Activated CD4-positive, alpha-beta memory T cell treated with anti-CD3 and anti-CD28 coated beads for 36 hours (primary cell): ENCODE data around the gene ALDH1A2. TPM values are rescaled to one million over a fixed set of nuclear protein-coding genes. Genes with fewer than 3 reads are reported as not detected.
A peak's percentile ranks its signal among the peaks of the same experiment; 100 is the strongest.

Experiments
- CTCF ChIA-PET: fragments of 350-600 bp; sonication (Branson Sonifier 250); formaldehyde crosslinking; loops from one replicate; lab custom pipeline; 2021; ENCODE audit warnings: antibody characterized with exemption, inconsistent platforms; lab: Charles Lee
- POLR2A ChIA-PET: fragments of 350-600 bp; sonication (Branson Sonifier 250); formaldehyde crosslinking; loops from one replicate; lab custom pipeline; 2021; ENCODE audit warnings: antibody characterized with exemption; lab: Charles Lee
- DNase-seq: peaks from one replicate; pipeline ENCODE4 v3.0.0-alpha.2; 2020
- H3K27ac Mint-ChIP-seq: one replicate; pipeline ENCODE4 v1.8.0; 2021; ENCODE audit warnings: mixed read lengths
- H3K27me3 Mint-ChIP-seq: one replicate; pipeline ENCODE4 v1.8.0; 2021; ENCODE audit warnings: mixed read lengths
- H3K36me3 Mint-ChIP-seq: one replicate; pipeline ENCODE4 v1.8.0; 2021; ENCODE audit warnings: mixed read lengths
- H3K4me1 Mint-ChIP-seq: one replicate; pipeline ENCODE4 v1.8.0; 2021; ENCODE audit warnings: low read depth, mixed read lengths
- H3K4me3 Mint-ChIP-seq: one replicate; pipeline ENCODE4 v1.8.0; 2021; ENCODE audit warnings: mild to moderate bottlenecking, mixed read lengths
- H3K9me3 Mint-ChIP-seq: one replicate; pipeline ENCODE4 v1.8.0; 2021; ENCODE audit warnings: mixed read lengths
- intact Hi-C: fragments of 100-400 bp; cut with micrococcal nuclease; formaldehyde crosslinking; loops from one replicate; pipeline ENCODE4 v1.15.1; 2023
- total RNA-seq, 2 experiments: library from RNA; stranded (reverse); gene quantifications; one replicate each; pipeline ENCODE4 v1.2.3, GENCODE V29; 2021

The ALDH1A2 gene
- total RNA-seq, 2 experiments from 2014 or later = 0.19 to 0.78 TPM

DNA sequence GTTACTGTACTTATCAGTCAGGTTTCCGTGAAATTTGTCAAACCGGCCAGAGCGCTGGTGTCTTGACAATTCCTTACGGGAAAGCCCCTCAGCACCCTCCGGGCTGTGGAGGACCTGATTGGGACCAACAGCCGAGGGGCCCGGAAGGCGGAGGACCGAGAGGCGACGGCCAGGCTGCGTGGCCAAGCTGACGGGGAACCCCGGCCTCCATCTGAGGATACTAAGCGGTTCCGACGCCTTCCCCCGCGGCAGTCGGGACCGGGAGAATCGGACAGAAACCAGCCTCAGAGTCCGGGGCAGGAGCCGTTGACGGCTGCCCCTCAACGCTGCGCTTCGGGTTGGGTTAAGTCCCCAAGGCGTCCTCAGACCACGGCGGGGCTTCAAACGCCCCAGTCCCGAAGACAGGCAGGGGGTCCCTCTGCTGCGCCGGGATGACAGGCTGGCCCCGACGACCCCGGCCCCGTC lies 499 bp downstream of the ALDH1A2 start:
- Mint-ChIP-seq H3K4me1 (peaks cover 9% of the 10 kb centered on the region), H3K36me3 (no peaks in the 10 kb centered on the region), H3K9me3 (no peaks in the 10 kb centered on the region), H3K27ac (no peak overlapping the region), H3K4me3 (peak overlapping the region; percentile 32), H3K27me3 (peaks cover 50% of the 10 kb centered on the region)
- CTCF ChIA-PET = interaction anchor here (1.8 kb wide), 1 partner anchor 17 kb away, joined by 7 read pairs; no protein-coding TSS in a partner anchor
- POLR2A ChIA-PET = no interaction called here
- peak; percentile 15 for DNase-seq
- intact Hi-C loops = loop anchor here (10.0 kb wide), 1 partner anchor 320 kb away; no protein-coding TSS in a partner anchor

DNA sequence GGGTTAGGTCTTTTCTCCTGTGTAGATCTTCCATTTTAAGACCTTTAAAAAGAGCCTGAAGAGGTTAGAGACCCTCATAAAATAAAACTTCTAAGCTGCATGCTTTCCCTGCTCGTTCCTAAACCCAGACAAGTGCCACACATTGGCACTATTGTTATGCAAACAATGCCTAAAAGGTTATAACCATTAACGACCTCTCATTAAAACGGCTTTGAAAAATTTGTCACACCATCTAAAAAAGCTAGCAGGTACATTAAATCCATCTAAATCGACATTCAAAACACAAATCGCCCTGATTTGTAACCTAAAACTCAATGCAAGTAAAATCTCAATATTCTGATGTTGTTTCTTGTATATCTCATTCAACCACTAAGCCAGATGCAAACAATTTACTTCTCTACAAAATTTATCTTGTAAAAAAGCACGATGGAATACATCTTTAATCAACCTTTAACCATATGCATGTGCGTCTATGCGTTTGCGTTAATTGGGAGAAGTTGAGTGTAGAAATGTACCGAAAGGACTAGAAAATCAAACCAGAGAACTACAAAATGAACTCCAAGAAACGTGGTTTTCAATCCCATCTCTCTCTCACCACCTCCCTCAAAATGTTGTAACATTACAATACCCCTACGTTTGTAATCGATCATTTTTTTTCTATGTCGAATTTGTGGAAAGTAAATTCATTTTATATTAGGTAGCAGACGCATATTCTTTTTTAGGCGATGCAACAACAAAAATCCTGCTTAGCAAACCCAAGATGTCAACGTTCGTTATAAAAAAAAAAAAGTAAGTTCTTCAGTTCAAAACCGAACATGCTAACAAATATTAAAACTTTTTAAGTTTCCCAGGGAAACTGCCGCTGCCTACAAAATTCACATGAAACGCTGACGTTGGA lies 1.2 kb downstream of the ALDH1A2 start:
- DNase-seq = no peak
- intact Hi-C loops = loop anchor here (10.0 kb wide), 1 partner anchor 320 kb away; no protein-coding TSS in a partner anchor
- ChIA-PET POLR2A (no interaction called here), CTCF (interaction anchor here (1.3 kb wide), 1 partner anchor 21 kb away, joined by 3 read pairs; no protein-coding TSS in a partner anchor)
- H3K4me3 Mint-ChIP-seq = no peak overlapping the region
- no peaks in the 10 kb centered on the region for H3K9me3 Mint-ChIP-seq
- peaks cover 9% of the 10 kb centered on the region for H3K4me1 Mint-ChIP-seq
- peaks cover 50% of the 10 kb centered on the region for H3K27me3 Mint-ChIP-seq
- no peaks in the 10 kb centered on the region for H3K36me3 Mint-ChIP-seq
- no peak overlapping the region for H3K27ac Mint-ChIP-seq

DNA sequence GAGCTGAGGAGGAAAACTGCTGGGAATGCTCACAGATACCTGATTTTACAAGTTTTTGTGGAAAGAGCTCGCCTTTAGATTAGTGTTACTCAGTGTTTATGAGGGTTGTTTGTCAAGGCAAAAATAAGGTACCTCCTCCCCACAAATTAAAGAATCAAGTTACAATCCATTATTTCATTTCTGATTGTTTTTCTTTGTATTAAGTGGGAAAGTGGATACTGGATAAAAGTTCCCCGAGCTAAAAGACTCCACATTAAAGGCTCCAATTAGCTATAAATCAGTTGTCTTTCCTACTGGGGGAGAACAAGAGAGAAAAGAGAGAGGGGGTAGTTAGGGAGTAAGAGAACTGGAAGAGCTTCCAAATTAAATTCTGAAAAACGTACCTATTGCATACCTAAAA lies 1.9 kb downstream of the ALDH1A2 start:
- no peaks in the 10 kb centered on the region for H3K9me3 Mint-ChIP-seq
- intact Hi-C loops = loop anchor here (10.0 kb wide), 1 partner anchor 319 kb away; no protein-coding TSS in a partner anchor
- H3K27me3 Mint-ChIP-seq = peaks cover 48% of the 10 kb centered on the region

DNA sequence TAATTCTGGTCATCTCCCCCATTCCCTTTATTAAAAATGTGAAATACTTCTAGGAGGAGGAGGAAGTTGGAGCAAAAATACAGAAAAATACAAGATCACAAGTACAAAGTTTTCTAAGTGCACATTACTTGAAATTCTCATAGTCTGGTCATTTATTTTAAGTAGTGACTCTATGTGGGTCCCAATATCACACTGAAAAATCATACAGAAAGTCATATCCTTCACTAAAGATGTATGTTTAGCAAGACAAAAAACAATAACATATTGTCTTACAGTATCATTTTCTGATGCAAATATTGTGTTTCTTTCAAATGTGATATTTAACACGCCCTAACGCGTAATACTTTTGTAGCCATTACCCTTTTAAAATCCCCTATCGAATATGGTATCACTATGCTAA lies 2.5 kb downstream of the ALDH1A2 start:
- CTCF ChIA-PET = interaction anchor here (1.3 kb wide), 1 partner anchor 20 kb away, joined by 3 read pairs; no protein-coding TSS in a partner anchor
- no peak overlapping the region for H3K4me3 Mint-ChIP-seq
- no peak overlapping the region for H3K27ac Mint-ChIP-seq
- intact Hi-C loops = loop anchor here (10.0 kb wide), 1 partner anchor 318 kb away; no protein-coding TSS in a partner anchor
- DNase-seq = no peak
- H3K4me1 Mint-ChIP-seq = peaks cover 9% of the 10 kb centered on the region
- no peaks in the 10 kb centered on the region for H3K9me3 Mint-ChIP-seq
- peaks cover 48% of the 10 kb centered on the region for H3K27me3 Mint-ChIP-seq
- POLR2A ChIA-PET = no interaction called here
- H3K36me3 Mint-ChIP-seq = no peaks in the 10 kb centered on the region

More for the DNA sequence above, 1.9 kb downstream of the ALDH1A2 start:
- CTCF ChIA-PET = interaction anchor here (1.3 kb wide), 1 partner anchor 21 kb away, joined by 3 read pairs; no protein-coding TSS in a partner anchor
- H3K27ac Mint-ChIP-seq = no peak overlapping the region
- DNase-seq = no peak
- H3K36me3 Mint-ChIP-seq = no peaks in the 10 kb centered on the region
- no peak overlapping the region for H3K4me3 Mint-ChIP-seq
- POLR2A ChIA-PET = no interaction called here
- H3K4me1 Mint-ChIP-seq = peaks cover 9% of the 10 kb centered on the region

DNA sequence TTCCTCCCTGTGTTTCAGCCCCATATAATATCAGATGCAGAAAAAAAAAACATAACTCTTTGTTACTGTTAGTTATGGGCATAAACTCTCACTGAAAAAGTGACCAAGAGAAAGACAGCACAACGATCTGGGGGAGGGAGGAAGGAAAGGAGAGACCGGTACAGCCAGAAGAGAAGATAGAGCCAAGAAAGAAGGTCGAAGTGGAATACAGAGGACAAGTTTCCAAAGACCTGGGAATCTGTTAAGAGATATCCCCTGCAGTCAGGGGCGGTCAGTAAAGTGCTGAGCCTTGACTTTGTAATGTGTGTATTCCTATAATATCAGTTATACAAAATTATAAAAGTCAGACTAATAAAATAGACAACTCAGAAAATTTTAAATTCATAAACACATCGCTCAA lies 3.3 kb downstream of the ALDH1A2 start:
- Mint-ChIP-seq H3K27me3 (peaks cover 46% of the 10 kb centered on the region), H3K27ac (no peak overlapping the region), H3K36me3 (no peaks in the 10 kb centered on the region), H3K4me3 (no peak overlapping the region), H3K9me3 (no peaks in the 10 kb centered on the region), H3K4me1 (peaks cover 9% of the 10 kb centered on the region)
- ChIA-PET CTCF (no interaction called here), POLR2A (no interaction called here)
- no peak for DNase-seq
- intact Hi-C loops = loop anchor here (10.0 kb wide), 1 partner anchor 317 kb away; no protein-coding TSS in a partner anchor

DNA sequence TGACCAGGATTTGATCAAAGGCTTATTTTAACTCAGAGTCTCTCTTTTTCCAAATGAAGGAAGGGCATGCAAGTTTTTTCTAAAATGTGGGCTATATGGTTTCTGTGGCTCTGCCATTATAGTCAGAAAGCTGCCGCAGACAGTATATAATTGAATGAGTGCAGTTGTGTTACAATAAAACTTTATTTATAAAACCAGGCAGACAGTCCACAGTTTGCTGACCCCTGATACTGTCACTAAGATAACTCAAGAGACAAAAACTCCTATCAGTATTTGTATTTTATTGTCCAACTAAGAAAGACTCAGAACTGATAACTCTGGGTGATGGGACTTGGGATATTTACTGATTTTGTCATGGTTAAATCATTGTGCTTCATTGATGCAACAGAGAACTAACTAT lies 4.9 kb downstream of the ALDH1A2 start:
- H3K36me3 Mint-ChIP-seq = no peaks in the 10 kb centered on the region
- no peaks in the 10 kb centered on the region for H3K9me3 Mint-ChIP-seq
- CTCF ChIA-PET = interaction anchor here (1.5 kb wide), 1 partner anchor 10 kb away, joined by 5 read pairs; no protein-coding TSS in a partner anchor
- POLR2A ChIA-PET = no interaction called here
- peaks cover 38% of the 10 kb centered on the region for H3K27me3 Mint-ChIP-seq
- H3K27ac Mint-ChIP-seq = no peak overlapping the region
- intact Hi-C loops = loop anchor here (10.0 kb wide), 1 partner anchor 316 kb away; no protein-coding TSS in a partner anchor
- H3K4me3 Mint-ChIP-seq = no peak overlapping the region
- peaks cover 3% of the 10 kb centered on the region for H3K4me1 Mint-ChIP-seq
- DNase-seq = no peak

DNA sequence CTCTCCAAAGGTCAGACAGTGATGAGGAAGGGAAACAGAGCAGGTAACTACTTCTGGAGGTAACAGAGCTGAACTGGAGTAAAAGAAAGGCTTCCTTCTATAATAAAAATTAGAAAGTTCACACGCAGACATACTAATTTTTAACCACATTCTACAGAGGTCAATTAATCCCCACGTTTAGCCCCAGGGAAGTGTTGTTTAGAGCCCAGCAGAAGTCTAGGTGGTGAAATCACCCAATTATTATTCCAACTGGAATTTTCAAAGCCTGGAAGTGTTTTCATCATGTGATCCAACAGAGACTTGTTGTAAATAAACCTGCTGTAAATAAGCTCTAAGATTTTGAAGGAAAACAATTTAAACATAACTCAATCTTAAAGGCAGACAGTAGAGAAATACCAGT lies 6.8 kb downstream of the ALDH1A2 start:
- Mint-ChIP-seq H3K4me3 (no peak overlapping the region), H3K4me1 (no peaks in the 10 kb centered on the region), H3K9me3 (no peaks in the 10 kb centered on the region), H3K27me3 (peaks cover 34% of the 10 kb centered on the region), H3K27ac (no peak overlapping the region), H3K36me3 (no peaks in the 10 kb centered on the region)
- ChIA-PET POLR2A (no interaction called here), CTCF (interaction anchor here (1.6 kb wide), 1 partner anchor 12 kb away, joined by 8 read pairs; no protein-coding TSS in a partner anchor)
- DNase-seq = no peak
- intact Hi-C loops = no loop called here

DNA sequence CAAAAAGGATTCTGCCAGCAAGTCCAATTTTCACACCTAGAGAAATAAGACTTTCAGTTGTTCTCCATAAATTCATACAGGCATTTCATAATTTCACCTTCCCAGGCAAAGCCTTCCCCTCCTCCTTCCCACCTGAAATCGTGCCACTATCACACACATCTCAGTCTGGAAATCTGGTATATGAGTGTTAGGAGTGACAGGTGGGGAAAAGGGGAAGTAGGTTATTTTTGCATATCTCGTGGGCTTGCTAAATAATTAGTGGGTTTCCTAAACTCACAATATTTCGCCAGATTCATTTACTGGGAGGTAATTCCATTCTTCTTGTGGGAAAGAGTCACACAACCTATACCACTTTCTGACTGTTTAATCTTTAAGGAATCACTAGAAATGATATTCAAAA lies 7.4 kb downstream of the ALDH1A2 start:
- no peaks in the 10 kb centered on the region for H3K36me3 Mint-ChIP-seq
- no peak for DNase-seq
- H3K9me3 Mint-ChIP-seq = no peaks in the 10 kb centered on the region
- H3K27ac Mint-ChIP-seq = no peak overlapping the region
- CTCF ChIA-PET = interaction anchor here (1.6 kb wide), 1 partner anchor 12 kb away, joined by 8 read pairs; no protein-coding TSS in a partner anchor
- H3K4me3 Mint-ChIP-seq = no peak overlapping the region
- no peaks in the 10 kb centered on the region for H3K4me1 Mint-ChIP-seq
- peaks cover 32% of the 10 kb centered on the region for H3K27me3 Mint-ChIP-seq
- intact Hi-C loops = no loop called here
- POLR2A ChIA-PET = no interaction called here

DNA sequence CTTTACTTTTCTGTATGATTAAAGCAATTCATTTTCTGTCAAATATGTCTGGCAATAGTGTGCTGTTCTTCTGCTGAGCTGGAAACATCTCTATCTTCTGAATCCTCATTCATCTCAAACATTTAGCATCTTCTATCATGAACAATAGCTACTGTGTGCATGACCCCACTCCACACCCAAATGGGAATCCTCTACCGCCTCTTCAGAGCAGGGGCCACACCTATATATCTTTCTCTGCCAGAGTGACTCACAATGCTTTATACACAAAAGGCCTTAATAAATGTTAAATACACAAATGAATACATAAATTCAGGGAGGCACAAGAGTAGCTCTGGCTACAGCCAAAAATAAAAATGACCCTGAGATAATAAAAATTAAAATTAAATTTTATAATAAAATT lies 8.0 kb downstream of the ALDH1A2 start:
- H3K27me3 Mint-ChIP-seq = peaks cover 28% of the 10 kb centered on the region
- no peak overlapping the region for H3K4me3 Mint-ChIP-seq
- H3K9me3 Mint-ChIP-seq = no peaks in the 10 kb centered on the region
- ChIA-PET CTCF (interaction anchor here (1.6 kb wide), 1 partner anchor 13 kb away, joined by 8 read pairs; no protein-coding TSS in a partner anchor), POLR2A (no interaction called here)
- no peaks in the 10 kb centered on the region for H3K36me3 Mint-ChIP-seq
- no peak for DNase-seq
- intact Hi-C loops = no loop called here
- no peaks in the 10 kb centered on the region for H3K4me1 Mint-ChIP-seq
- H3K27ac Mint-ChIP-seq = no peak overlapping the region

DNA sequence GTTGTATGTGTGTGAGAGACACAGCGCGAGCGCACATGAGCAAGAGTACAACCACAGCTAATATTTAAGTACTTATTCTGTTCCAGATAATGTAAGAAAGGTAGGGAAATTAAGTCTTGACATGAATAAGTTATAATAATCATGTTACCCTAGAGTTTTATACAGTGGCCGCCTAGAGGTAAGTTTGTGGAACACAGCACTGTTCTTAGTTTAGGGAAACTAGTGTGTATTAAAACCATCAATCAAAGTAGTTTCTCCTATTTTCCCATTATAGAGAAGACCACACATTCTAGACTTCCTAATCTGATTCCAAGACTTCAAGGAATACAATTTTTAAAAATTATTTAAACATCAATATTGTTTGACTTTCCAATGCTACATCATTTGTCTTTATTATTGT lies 9.5 kb downstream of the ALDH1A2 start:
- no peak overlapping the region for H3K4me3 Mint-ChIP-seq
- no peaks in the 10 kb centered on the region for H3K9me3 Mint-ChIP-seq
- ChIA-PET POLR2A (no interaction called here), CTCF (interaction anchor here (1.2 kb wide), 2 partner anchors 17 to 195 kb away, joined by 4 to 7 read pairs; no protein-coding TSS in a partner anchor)
- intact Hi-C loops = no loop called here
- H3K36me3 Mint-ChIP-seq = no peaks in the 10 kb centered on the region
- no peak overlapping the region for H3K27ac Mint-ChIP-seq
- peaks cover 20% of the 10 kb centered on the region for H3K27me3 Mint-ChIP-seq
- DNase-seq = no peak
- no peaks in the 10 kb centered on the region for H3K4me1 Mint-ChIP-seq

DNA sequence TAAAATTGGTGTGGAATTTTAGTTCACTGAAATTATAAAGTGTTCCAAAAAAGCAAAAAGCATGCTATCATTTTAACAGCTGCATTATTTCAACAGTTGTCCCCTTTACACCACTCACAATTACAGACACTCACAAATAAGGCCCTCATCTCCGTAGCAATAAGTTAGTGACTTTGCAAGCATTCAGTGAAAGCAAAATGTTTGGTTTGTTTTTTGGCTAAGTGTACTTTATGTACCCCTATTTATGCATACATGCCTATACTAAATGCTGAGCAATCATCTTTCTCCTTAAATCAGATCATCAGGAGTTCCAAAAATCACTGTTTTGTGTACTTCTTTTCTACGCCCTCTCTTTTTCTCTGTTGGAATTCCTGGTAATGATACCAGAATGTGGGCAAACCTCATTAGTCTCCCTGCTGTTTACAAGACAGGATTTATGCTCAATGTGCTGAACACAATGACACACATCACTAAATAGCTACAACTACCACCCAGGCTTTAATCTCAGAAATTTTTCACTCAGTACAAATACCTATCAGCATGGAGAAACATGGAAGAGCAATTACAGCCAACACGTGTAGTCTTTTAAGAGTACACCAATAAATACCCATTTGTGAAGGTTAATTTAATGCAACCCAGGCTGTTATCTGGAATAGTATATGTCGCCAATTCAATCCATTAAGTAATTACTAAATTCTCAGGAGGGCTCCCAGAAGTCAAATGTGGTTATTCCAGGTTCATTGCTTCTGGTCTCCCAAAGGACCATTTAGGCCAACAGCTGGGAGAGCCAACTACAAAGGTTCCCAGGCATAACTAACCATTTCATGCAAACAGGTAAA lies 12.0 kb downstream of the ALDH1A2 start:
- Mint-ChIP-seq H3K36me3 (no peaks in the 10 kb centered on the region), H3K9me3 (no peaks in the 10 kb centered on the region), H3K4me3 (no peak overlapping the region), H3K4me1 (no peaks in the 10 kb centered on the region), H3K27ac (no peak overlapping the region), H3K27me3 (peaks cover 23% of the 10 kb centered on the region)
- intact Hi-C loops = no loop called here
- ChIA-PET CTCF (interaction anchor here (1.4 kb wide), 1 partner anchor 12 kb away, joined by 3 read pairs; the partner anchor contains the start of gene ALDH1A2), POLR2A (no interaction called here)
- DNase-seq = no peak
